ENCODE data around the gene BDH2. TPM values are rescaled to one million over a fixed set of nuclear protein-coding genes. Genes with fewer than 3 reads are reported as not detected.

Gene BDH2
- polyA plus RNA-seq (ENCODE audit: insufficient read depth in 1 of 5, insufficient read length in 5 of 5, low replicate concordance in 1 of 5): 100 to 1,000 TPM in 4 of 5 donors, 10 to 100 TPM in 1; 91.9 to 148 (median 141) TPM
- long read RNA-seq, donor 1, transcript BDH2-204 (9 exons, 2,046 nt): minor isoform, 5 of 106 reads
- long read RNA-seq, donor 1, transcript BDH2-201 (10 exons, 1,126 nt): major isoform, 50 of 106 reads
- long read RNA-seq, donor 1, partial matches to known transcripts: 48 of 106 reads
- long read RNA-seq, donor 1, other reads (novel, unspliced or antisense): 0 of 106 reads
- long read RNA-seq, donor 2, transcript BDH2-204 (9 exons, 2,046 nt): minor isoform, 11 of 47 reads
- long read RNA-seq, donor 2, transcript BDH2-201 (10 exons, 1,126 nt): major isoform, 28 of 47 reads
- long read RNA-seq, donor 2, partial matches to known transcripts: 7 of 47 reads
- long read RNA-seq, donor 2, other reads (novel, unspliced or antisense): 0 of 47 reads
- long read RNA-seq, donor 3, transcript BDH2-204 (9 exons, 2,046 nt): minor isoform, 10 of 58 reads
- long read RNA-seq, donor 3, transcript BDH2-201 (10 exons, 1,126 nt): major isoform, 29 of 58 reads
- long read RNA-seq, donor 3, partial matches to known transcripts: 18 of 58 reads
- long read RNA-seq, donor 3, other reads (novel, unspliced or antisense): 0 of 58 reads
- long read RNA-seq, donor 4, transcript BDH2-201 (10 exons, 1,126 nt): major isoform, 24 of 49 reads
- long read RNA-seq, donor 4, partial matches to known transcripts: 21 of 49 reads
- long read RNA-seq, donor 4, other reads (novel, unspliced or antisense): 0 of 49 reads
- long read RNA-seq, donor 5, transcript BDH2-201 (10 exons, 1,126 nt): major isoform, 37 of 76 reads
- long read RNA-seq, donor 5, transcript BDH2-203 (10 exons, 1,742 nt): minor isoform, 6 of 76 reads
- long read RNA-seq, donor 5, transcript BDH2-204 (9 exons, 2,046 nt): minor isoform, 14 of 76 reads
- long read RNA-seq, donor 5, partial matches to known transcripts: 18 of 76 reads
- long read RNA-seq, donor 5, other reads (novel, unspliced or antisense): 0 of 76 reads
- long read RNA-seq, donor 6, transcript BDH2-201 (10 exons, 1,126 nt): major isoform, 45 of 71 reads
- long read RNA-seq, donor 6, transcript BDH2-204 (9 exons, 2,046 nt): minor isoform, 12 of 71 reads
- long read RNA-seq, donor 6, partial matches to known transcripts: 14 of 71 reads
- long read RNA-seq, donor 6, other reads (novel, unspliced or antisense): 0 of 71 reads
- long read RNA-seq, donor 7, transcript BDH2-204 (9 exons, 2,046 nt): minor isoform, 7 of 25 reads
- long read RNA-seq, donor 7, transcript BDH2-201 (10 exons, 1,126 nt): major isoform, 14 of 25 reads
- long read RNA-seq, donor 7, partial matches to known transcripts: 0 of 25 reads
- long read RNA-seq, donor 7, other reads (novel, unspliced or antisense): 0 of 25 reads
- long read RNA-seq, donor 8, transcript BDH2-201 (10 exons, 1,126 nt): major isoform, 10 of 20 reads
- long read RNA-seq, donor 8, partial matches to known transcripts: 5 of 20 reads
- long read RNA-seq, donor 8, other reads (novel, unspliced or antisense): 0 of 20 reads

- DNase-seq: peak; percentile 85 to 90
These were observed at the start of gene BDH2 for GRCh38 chr4:103099691-103100392. Gene BDH2, minus strand, starts transcription at chr4:103099834. Its CDS starts 3,580 bp downstream, at chr4:103096254.

DNA sequence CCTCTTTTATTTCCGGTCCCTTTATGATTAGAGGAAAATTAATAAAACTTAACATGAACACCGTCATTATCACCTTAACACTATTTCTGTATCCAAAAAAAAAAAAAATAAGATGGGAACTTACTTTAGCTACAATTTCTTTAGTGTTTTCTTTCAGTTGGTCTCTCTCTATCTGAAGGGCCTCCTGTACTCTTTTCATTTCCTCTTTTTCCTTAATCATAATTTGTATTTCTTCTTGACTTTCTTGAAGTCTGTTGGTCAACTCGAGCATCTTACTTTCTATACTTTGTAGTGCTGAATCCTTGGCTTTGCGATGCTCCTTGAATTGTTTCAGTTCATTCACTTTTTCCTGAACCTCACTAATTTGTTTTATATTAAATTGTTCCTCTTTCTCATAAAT lies 45.3 kb upstream of the BDH2 start:
- no peak for DNase-seq

DNA sequence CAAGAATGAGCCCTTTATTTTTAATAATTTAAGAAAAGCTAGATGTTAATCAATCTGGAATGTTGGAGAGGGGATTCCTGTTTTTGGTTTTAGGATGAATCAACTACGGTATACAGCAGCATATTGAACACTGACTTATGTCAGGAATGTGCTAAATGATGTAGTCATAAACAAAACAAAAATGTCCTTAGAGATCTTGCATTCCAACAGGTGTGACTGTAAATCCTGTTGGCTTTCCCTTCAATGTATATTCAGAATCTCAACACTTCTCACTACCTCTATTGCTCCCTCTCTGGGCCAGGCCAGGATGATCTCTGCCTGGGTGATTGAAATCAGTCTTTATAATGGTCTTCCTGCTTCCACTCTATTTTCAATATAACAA lies 37.8 kb upstream of the BDH2 start:
- no peak for DNase-seq

GRCh38 chr4:103136671-103137445 lies 37.2 kb upstream of the BDH2 start:
- DNase-seq: no peak

- no peak for DNase-seq
These were observed 29.5 kb upstream of the BDH2 start for GRCh38 chr4:103129174-103129573.

- no peak for DNase-seq
These were observed 26.5 kb upstream of the BDH2 start for GRCh38 chr4:103126126-103126525.

- DNase-seq: no peak
These were observed 23.5 kb upstream of the BDH2 start for GRCh38 chr4:103123114-103123513.

DNA sequence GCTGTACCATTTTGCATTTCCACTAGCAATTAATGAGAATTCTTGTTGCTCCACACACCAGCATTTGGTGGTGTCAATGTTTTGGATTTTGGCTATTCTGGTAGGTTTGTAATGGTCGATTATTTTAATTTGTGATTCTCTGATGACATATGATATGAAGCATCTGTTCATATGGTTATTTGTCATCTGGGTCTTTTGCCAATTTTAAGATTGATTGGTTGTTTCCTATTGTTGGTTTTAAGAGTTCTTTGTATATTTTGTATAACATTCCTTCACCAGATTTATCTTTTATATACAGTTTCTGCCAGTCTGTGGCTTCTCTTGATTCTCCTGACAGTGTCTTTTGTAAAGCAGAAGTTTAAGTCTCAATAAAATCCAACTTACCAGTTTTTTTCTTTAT lies 18.5 kb upstream of the BDH2 start:
- DNase-seq: no peak

GRCh38 chr4:103111598-103111997 lies 12.0 kb upstream of the BDH2 start:
- DNase-seq: no peak

DNA sequence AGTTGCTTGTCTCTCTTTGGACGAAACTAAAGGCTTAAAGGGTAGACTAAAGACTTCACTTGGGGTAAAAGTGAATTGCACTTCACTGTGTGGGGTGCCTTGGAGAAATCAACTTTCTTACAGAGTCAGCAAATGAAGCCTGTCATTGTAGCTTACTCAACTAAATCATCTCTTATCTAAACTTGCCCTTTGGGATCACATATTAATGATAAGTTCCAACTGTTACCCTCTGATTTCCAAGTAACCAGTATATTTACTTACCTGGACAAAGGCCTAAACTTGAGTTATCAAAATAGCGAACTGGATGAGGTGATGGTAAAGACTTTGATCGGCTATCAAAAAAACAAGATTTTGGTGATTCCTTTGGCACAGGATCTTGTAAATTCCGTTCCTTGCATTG lies 8.9 kb upstream of the BDH2 start:
- no peak for DNase-seq

DNA sequence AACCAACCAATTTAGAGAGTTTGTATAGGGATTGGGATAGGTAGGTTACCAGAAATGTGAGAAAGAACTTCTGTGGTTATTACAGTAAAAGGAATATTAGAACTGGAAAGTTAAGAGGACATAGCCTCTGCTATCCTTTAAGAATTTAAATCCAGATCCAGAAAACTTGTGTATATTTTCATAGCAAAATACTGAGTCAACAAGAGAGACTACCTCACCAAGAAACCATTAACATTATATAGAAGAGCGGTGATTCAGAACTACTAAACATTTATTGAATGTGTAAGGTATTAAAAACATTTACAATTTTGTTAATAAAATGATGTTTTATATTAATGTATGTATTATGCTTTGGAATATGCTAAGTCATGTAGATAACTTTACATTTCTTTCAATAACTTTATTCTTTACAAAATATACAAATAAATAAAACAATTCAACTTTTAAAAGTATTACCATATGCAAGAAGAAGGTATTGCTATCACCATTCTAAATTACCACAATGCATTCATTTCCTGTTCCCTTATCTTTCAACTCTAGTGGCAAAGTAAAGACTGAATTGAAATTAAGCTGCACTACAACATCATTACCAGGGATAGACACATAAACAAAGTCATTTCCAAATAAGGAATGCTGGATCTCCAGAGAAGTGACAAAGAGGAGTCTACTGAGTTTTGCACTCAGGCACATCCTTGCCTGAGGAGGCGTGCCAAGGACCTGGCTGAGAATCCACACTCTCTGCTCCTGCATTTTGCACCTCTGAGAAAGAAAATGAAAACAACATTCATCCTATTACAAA lies 6.1 kb upstream of the BDH2 start:
- DNase-seq: no peak

DNA sequence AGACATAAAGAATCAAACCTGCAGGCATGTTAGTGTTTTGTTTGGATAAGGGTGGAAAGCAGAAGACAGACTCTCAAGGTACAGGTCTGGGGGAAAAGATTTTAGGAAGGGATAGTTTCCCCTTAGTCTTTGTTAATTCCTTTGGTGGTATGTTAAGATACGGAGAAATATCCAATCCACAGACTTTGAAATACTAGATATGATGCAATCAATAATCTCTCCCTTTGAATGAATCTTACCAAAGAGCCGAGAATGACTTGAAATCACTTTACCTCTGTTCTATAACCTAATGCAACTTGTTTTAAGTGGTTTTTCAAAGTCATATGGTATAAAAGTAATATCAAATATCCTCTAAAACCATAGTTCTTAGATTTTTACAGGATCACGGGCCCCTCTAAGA lies 5.3 kb upstream of the BDH2 start:
- DNase-seq: no peak

GRCh38 chr4:103100691-103101090 lies 1.1 kb upstream of the BDH2 start:
- DNase-seq: no peak

DNA sequence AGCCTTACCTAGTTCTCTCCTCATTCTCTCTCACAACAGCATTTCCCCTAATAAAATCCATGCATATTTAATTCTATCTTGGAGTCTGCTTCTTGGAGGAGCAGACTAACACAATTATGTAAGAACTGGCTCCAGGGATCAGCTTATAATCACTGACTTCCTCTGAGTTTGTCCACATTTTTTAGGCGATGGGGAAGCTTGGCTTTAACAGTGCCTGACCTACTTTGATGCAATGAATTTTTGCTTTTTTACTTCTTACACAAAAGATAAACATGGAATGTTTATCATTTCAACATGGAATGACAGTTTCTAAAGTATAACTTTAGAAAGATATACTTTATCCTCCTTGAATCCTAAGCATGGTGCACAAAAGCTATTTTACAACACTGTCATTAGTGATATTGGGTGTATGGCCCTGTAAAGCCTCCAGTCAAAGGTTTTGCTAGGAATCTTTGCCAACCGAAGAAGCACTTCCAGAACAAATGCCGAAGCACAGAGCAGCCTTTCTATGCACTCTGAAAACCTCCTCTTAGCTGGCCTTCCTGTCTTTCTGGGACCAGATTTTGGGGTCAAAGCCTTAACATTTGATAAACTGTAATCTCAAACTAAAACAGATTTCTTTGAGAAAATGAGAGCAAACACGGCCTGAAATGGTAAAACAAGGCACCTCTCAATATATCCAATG lies 736 bp downstream of the BDH2 start:
- peak; percentile 8 to 24 for DNase-seq

DNA sequence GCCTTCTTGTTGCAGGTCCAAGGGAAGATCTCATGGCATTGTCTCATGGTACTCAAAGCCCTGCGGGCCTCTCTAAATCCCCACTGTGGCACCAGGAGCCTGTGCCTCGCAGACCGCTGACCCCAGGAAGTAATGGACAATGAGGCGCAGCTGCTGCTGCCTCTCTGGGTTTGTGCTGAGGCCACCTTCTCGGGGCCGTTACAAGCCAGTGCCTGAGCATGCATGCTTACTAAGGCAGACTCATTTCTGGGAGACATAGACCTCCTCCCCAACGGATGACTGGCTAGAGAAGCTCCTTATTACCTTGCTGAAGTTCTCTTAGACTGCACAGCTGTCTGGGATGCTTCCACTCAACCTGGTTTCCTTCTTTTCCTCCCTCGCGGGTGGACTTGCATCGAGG lies 1.3 kb downstream of the BDH2 start:
- no peak for DNase-seq

GRCh38 chr4:103097112-103097511 lies 2.5 kb downstream of the BDH2 start:
- no peak for DNase-seq

- no peak for DNase-seq
These were observed 4.6 kb downstream of the BDH2 start for GRCh38 chr4:103095080-103095479.

DNA sequence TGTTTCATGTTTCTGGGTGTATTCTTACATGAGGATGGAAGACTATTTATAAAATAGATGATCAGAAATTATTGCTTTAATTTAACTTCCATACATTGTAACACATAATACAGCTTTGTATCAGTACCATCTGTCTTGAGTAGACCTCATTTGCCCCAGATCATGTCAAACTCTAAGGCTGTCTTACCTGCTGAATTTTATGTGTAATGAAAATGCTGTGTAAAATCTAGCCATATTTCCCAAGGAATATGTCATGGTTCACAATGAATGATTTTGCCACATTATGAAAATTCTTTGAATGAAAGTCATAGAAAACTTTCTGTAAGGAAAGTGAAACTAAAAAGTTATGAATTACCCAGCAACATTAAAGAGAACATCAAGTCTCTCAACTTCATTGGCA lies 7.4 kb downstream of the BDH2 start:
- DNase-seq: no peak
